ENCODE data around the gene SPACA6.

- TF ChIP-seq CTCF (conservative IDR thresholded peaks at IDR 0.05 in 1 of 2, IDR thresholded peaks at IDR 0.05 in 1 of 2; ENCODE audit: low read depth in 1 of 2, low read length in 2 of 2) (no peak), EZH2 (IDR thresholded peaks at IDR 0.05; ENCODE audit: low read length, missing control alignments) (no peak)
Observed at GRCh38 chr19:51711702-51712101, 18.6 kb downstream of the SPACA6 start.

Data from fibroblast of lung (primary cell).